Natural killer cell (primary cell): Measurements from ENCODE around the gene EID2. TPM values are rescaled to one million over a fixed set of nuclear protein-coding genes. Genes with fewer than 3 reads are reported as not detected.

Experiments used
- ATAC-seq, 3 donors: fragments of 150-1000 bp in 2 of 3; fragments of 200-7000 bp in 1 of 3; cut with Tn5 transposase; 1 replicate in 1 of 3; 2 replicates in 2 of 3; pipeline ENCODE4 v1.10.0; 2021; ENCODE audit warnings: mild to moderate bottlenecking in 2 of 3, moderate library complexity in 2 of 3
- DNase-seq, 2 donors: peaks; one replicate each; pipeline versions ENCODE4 v3.0.0 to v3.0.0-alpha.2; 2013 to 2021; ENCODE audit warnings: mixed read lengths in 1 of 2
- H3K27ac ChIP-seq: one replicate; pipeline ENCODE4 v1.5.1; 2013; ENCODE audit warnings: mild to moderate bottlenecking, low read length
- H3K27me3 ChIP-seq: one replicate; pipeline ENCODE4 v1.6.1; 2013; ENCODE audit warnings: low read length; ENCODE audit not compliant: control insufficient read depth, insufficient read depth
- H3K36me3 ChIP-seq: one replicate; pipeline ENCODE4 v1.6.1; 2013; ENCODE audit warnings: low read length; ENCODE audit not compliant: control insufficient read depth, insufficient read depth
- H3K4me1 ChIP-seq: one replicate; pipeline ENCODE4 v1.6.1; 2013; ENCODE audit warnings: low read length; ENCODE audit not compliant: control insufficient read depth, insufficient read depth
- H3K4me3 ChIP-seq: one replicate; pipeline ENCODE4 v1.5.1; 2013; ENCODE audit warnings: low read length
- H3K9me3 ChIP-seq: one replicate; pipeline ENCODE4 v1.6.1; 2013; ENCODE audit warnings: low read length; ENCODE audit not compliant: control insufficient read depth, insufficient read depth
- H3K27ac Mint-ChIP-seq, 2 donors: one replicate each; pipeline ENCODE4 v1.8.0; 2022; ENCODE audit warnings: mild to moderate bottlenecking in 2 of 2, mixed read lengths in 2 of 2, moderate library complexity in 1 of 2
- H3K27me3 Mint-ChIP-seq, 2 donors: one replicate each; pipeline ENCODE4 v1.8.0; 2022; ENCODE audit warnings: low read depth in 2 of 2, mixed read lengths in 2 of 2
- H3K36me3 Mint-ChIP-seq: one replicate; pipeline ENCODE4 v1.8.0; 2022; ENCODE audit warnings: mixed read lengths
- H3K4me1 Mint-ChIP-seq, 2 donors: one replicate each; pipeline ENCODE4 v1.8.0; 2022; ENCODE audit warnings: mixed read lengths in 2 of 2
- H3K4me3 Mint-ChIP-seq: one replicate; pipeline ENCODE4 v1.8.0; 2022; ENCODE audit warnings: mild to moderate bottlenecking, moderate library complexity, mixed read lengths
- H3K9me3 Mint-ChIP-seq, 2 donors: one replicate each; pipeline ENCODE4 v1.8.0; 2022; ENCODE audit warnings: mixed read lengths in 2 of 2
- WGBS: methylation state at CpG from one replicate; pipeline ENCODE4 v1.1.7; 2013; ENCODE audit warnings: missing lambda C conversion rate; ENCODE audit not compliant: insufficient coverage; 5-methylcytosine and 5-hydroxymethylcytosine counted together
- intact Hi-C: fragments of 100-400 bp; cut with micrococcal nuclease; formaldehyde crosslinking; loops from one replicate; pipeline ENCODE4 v1.14.2; 2022
- total RNA-seq, 4 donors: library from RNA; stranded (reverse); fragments of 120-200 nt in 1 of 4; gene quantifications; one replicate each; pipeline versions ENCODE4 v1.2.3 to v1.2.4, GENCODE V29; 2013 to 2022
- TF ChIP-seq, protein P1 (sequence below): fragments of 200-600 bp; IDR thresholded peaks from one replicate; pipeline ENCODE4 v1.8.0; 2022; ENCODE audit warnings: antibody characterized with exemption

Gene EID2
- total RNA-seq, 3 donors from 2014 or later (not counting 1 experiment from before 2014, with no cell fraction given): 11.9 to 19.9 (median 15.6) TPM

DNA sequence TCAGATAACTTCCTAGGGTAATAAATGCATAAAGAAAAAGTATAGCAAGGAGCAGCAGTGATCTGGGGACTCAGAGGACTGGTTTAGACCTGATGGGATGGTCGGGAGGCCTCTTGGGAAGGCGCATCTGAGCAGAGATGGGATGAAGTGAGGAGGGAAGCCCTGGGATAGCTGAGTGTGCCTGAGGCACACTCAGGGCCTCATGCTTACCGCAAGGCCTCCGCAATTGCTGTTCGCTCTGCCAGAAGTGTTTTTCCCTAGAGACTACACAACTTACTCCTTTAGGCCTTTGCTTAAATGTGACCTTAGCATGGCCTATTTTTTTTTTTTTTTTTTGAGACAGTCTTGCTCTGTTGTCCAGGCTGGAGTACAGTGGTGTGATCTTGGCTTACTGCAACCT is 45.3 kb downstream of the EID2 start:
- peaks cover 19% of the 10 kb centered on the region for H3K4me1 ChIP-seq
- H3K4me3 Mint-ChIP-seq: no peak overlapping the region
- ATAC-seq: no peak
- intact Hi-C loops: no loop called here
- no peaks in the 10 kb centered on the region for H3K9me3 Mint-ChIP-seq
- 93% methylated on average over 5 of the region's 5 CpGs for WGBS
- peaks cover 23% of the 10 kb centered on the region for H3K27me3 ChIP-seq
- H3K36me3 Mint-ChIP-seq: no peaks in the 10 kb centered on the region
- no peaks in the 10 kb centered on the region for H3K9me3 ChIP-seq
- no peak overlapping the region for H3K27ac ChIP-seq
- H3K36me3 ChIP-seq: peaks cover 11% of the 10 kb centered on the region
- TF ChIP-seq, protein P1, sequence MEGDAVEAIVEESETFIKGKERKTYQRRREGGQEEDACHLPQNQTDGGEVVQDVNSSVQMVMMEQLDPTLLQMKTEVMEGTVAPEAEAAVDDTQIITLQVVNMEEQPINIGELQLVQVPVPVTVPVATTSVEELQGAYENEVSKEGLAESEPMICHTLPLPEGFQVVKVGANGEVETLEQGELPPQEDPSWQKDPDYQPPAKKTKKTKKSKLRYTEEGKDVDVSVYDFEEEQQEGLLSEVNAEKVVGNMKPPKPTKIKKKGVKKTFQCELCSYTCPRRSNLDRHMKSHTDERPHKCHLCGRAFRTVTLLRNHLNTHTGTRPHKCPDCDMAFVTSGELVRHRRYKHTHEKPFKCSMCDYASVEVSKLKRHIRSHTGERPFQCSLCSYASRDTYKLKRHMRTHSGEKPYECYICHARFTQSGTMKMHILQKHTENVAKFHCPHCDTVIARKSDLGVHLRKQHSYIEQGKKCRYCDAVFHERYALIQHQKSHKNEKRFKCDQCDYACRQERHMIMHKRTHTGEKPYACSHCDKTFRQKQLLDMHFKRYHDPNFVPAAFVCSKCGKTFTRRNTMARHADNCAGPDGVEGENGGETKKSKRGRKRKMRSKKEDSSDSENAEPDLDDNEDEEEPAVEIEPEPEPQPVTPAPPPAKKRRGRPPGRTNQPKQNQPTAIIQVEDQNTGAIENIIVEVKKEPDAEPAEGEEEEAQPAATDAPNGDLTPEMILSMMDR: no peak
- H3K27ac Mint-ChIP-seq: no peak overlapping the region
- H3K4me1 Mint-ChIP-seq: peaks cover 11 to 20% of the 10 kb centered on the region in 2 donors
- DNase-seq: no peak
- peaks cover 24 to 26% of the 10 kb centered on the region in 2 donors for H3K27me3 Mint-ChIP-seq
- H3K4me3 ChIP-seq: no peak overlapping the region

DNA sequence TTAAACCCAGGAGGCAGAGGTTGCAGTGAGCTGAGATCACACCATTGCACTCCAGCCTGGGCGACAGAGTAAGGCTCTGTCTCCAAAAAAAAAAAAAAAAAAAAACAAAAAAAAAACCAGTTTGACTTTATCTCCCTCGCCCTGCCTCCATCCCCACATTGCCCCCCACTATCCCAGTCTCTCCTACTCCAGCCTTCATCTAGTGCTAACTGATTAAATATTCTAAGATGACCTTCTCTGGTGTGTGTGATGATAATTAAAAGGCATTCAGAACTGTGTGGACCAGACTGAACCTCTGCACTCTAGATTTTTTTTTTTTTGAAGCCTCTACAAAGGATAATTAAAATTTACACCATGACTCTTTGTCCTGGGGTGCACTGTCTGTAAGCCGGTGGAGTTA is 47.2 kb downstream of the EID2 start:
- Mint-ChIP-seq H3K9me3 (no peaks in the 10 kb centered on the region), H3K27ac (no peak overlapping the region), H3K36me3 (no peaks in the 10 kb centered on the region), H3K4me3 (no peak overlapping the region), H3K27me3 (peaks cover 12% of the 10 kb centered on the region in 2 donors), H3K4me1 (peaks cover 0 to 2% of the 10 kb centered on the region in 2 donors)
- intact Hi-C loops: no loop called here
- 91% methylated on average over 1 of the region's 3 CpGs for WGBS
- Histone ChIP-seq H3K4me3 (no peak overlapping the region), H3K27me3 (peaks cover 10% of the 10 kb centered on the region), H3K36me3 (peaks cover 30% of the 10 kb centered on the region), H3K4me1 (peaks cover 3% of the 10 kb centered on the region), H3K27ac (no peak overlapping the region), H3K9me3 (no peaks in the 10 kb centered on the region)
- TF ChIP-seq, protein P1: no peak
- ATAC-seq (no peak), DNase-seq (no peak)

DNA sequence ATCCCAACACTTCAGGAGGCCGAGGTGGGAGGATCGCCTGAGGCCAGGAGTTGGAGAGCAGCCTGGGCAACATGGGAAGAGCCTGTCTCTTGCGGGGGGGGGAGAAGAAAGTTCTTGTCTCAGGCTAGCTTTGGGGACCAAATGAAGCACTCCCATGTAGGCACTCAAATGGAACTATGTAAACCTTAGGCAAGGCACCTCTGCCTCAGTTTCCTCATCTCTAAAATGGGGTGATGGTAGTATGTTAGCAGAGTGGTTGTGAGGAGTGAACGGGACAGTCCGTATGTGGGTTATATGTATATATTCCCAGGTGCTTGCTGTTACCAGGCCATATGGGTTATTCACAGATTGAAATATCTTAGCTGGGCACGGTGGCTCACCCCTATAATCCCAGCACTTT is 47.7 kb downstream of the EID2 start:
- H3K27me3 Mint-ChIP-seq: peaks cover 9 to 10% of the 10 kb centered on the region in 2 donors
- H3K4me3 ChIP-seq: no peak overlapping the region
- 96% methylated on average over 6 of the region's 6 CpGs for WGBS
- no peaks in the 10 kb centered on the region for H3K4me1 Mint-ChIP-seq
- H3K4me3 Mint-ChIP-seq: no peak overlapping the region
- no peak overlapping the region for H3K27ac ChIP-seq
- DNase-seq (no peak), ATAC-seq (no peak)
- H3K4me1 ChIP-seq: no peaks in the 10 kb centered on the region
- no peaks in the 10 kb centered on the region for H3K9me3 Mint-ChIP-seq
- peaks cover 30% of the 10 kb centered on the region for H3K36me3 ChIP-seq
- no peak overlapping the region for H3K27ac Mint-ChIP-seq
- TF ChIP-seq, protein P1: no peak
- H3K9me3 ChIP-seq: no peaks in the 10 kb centered on the region
- intact Hi-C loops: no loop called here
- H3K27me3 ChIP-seq: peaks cover 5% of the 10 kb centered on the region
- no peaks in the 10 kb centered on the region for H3K36me3 Mint-ChIP-seq

DNA sequence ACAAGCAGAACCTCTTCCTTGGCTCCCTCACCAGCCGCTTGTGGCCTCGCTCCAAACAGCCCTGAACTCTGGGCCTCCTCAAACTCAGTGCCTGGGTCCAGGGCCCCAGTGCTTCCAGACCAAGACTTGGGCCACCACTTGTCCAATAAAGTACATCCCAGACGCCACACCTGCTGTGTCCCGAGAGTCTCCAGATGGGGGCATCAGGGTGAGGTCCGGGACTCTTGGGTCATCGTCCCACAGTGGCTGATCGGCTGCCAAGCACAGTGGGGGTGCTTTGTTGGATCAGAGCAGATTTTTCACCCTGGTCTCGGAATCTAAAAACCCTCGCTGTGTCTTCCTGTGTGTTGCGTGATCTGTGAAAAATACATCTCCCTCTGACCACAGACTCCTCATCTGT is 50.2 kb downstream of the EID2 start:
- H3K9me3 Mint-ChIP-seq: no peaks in the 10 kb centered on the region
- no peak for ATAC-seq
- H3K27me3 Mint-ChIP-seq: no peaks in the 10 kb centered on the region
- 99% methylated on average over 7 of the region's 10 CpGs for WGBS
- Histone ChIP-seq H3K4me3 (no peak overlapping the region), H3K9me3 (no peaks in the 10 kb centered on the region), H3K36me3 (peaks cover 45% of the 10 kb centered on the region), H3K27ac (no peak overlapping the region), H3K4me1 (no peaks in the 10 kb centered on the region), H3K27me3 (no peaks in the 10 kb centered on the region)
- no peak for DNase-seq
- intact Hi-C loops: no loop called here
- H3K36me3 Mint-ChIP-seq: no peaks in the 10 kb centered on the region
- no peak overlapping the region for H3K27ac Mint-ChIP-seq
- no peak overlapping the region for H3K4me3 Mint-ChIP-seq
- H3K4me1 Mint-ChIP-seq: peaks cover 0 to 6% of the 10 kb centered on the region in 2 donors
- TF ChIP-seq, protein P1: no peak
